HEK293T (cell line): ENCODE results near the gene TMPRSS2.

Experiments used
- CTCF ChIA-PET: fragments of 350-600 bp; formaldehyde crosslinking; extraction: SDS; loops from one replicate; lab custom pipeline; 2021; ENCODE audit warnings: antibody characterized with exemption, inconsistent platforms; lab: Yijun Ruan, JAX
- POLR2A ChIA-PET: fragments of 350-600 bp; formaldehyde crosslinking; extraction: SDS; loops from one replicate; lab custom pipeline; 2020; ENCODE audit warnings: antibody characterized with exemption, inconsistent platforms; lab: Yijun Ruan, JAX
- DNase-seq: peaks from one replicate; pipeline ENCODE4 v3.0.0; 2012; ENCODE audit warnings: mixed read lengths; ENCODE audit errors: extremely low spot score
- ARNT ChIP-seq: fragments of 450-650 bp; IDR thresholded peaks from 2 replicates; pipeline ENCODE4 v1.6.1; 2017; ENCODE audit warnings: mild to moderate bottlenecking
- BHLHE40 ChIP-seq: fragments of 450-650 bp; IDR thresholded peaks from 2 replicates; pipeline ENCODE4 v1.6.1; 2016; ENCODE audit warnings: mild to moderate bottlenecking, moderate library complexity, borderline replicate concordance
- CTBP1 ChIP-seq: fragments of 450-650 bp; IDR thresholded peaks from 2 replicates; pipeline ENCODE4 v1.6.1; 2016; ENCODE audit warnings: borderline replicate concordance
- ELF4 ChIP-seq: fragments of 450-650 bp; IDR thresholded peaks from 2 replicates; pipeline ENCODE4 v1.6.1; 2017; ENCODE audit warnings: antibody characterized with exemption
- FOXA1 ChIP-seq: fragments of 450-650 bp; IDR thresholded peaks from 2 replicates; pipeline ENCODE4 v1.6.1; 2016; ENCODE audit warnings: mild to moderate bottlenecking
- FOXK2 ChIP-seq: fragments of 450-650 bp; IDR thresholded peaks from 2 replicates; pipeline ENCODE4 v1.6.1; 2016; ENCODE audit warnings: mild to moderate bottlenecking
- FOXM1 ChIP-seq: fragments of 450-650 bp; IDR thresholded peaks from 2 replicates; pipeline ENCODE4 v1.6.1; 2017; ENCODE audit warnings: mild to moderate bottlenecking, borderline replicate concordance
- HDGF ChIP-seq: fragments of 450-650 bp; IDR thresholded peaks from 2 replicates; pipeline ENCODE4 v1.6.1; 2017; ENCODE audit warnings: antibody characterized with exemption, borderline replicate concordance
- L3MBTL2 ChIP-seq: fragments of 450-650 bp; conservative IDR thresholded peaks from 2 replicates; pipeline ENCODE4 v1.6.1; 2016; ENCODE audit warnings: mild to moderate bottlenecking
- LEF1 ChIP-seq: fragments of 450-650 bp; IDR thresholded peaks from 2 replicates; pipeline ENCODE4 v1.6.1; 2017; ENCODE audit warnings: mild to moderate bottlenecking, borderline replicate concordance
- NFRKB ChIP-seq: fragments of 450-650 bp; IDR thresholded peaks from 2 replicates; pipeline ENCODE4 v1.6.1; 2016; ENCODE audit warnings: mild to moderate bottlenecking, moderate library complexity
- PKNOX1 ChIP-seq: fragments of 450-650 bp; IDR thresholded peaks from 2 replicates; pipeline ENCODE4 v1.6.1; 2016
- SP1 ChIP-seq: fragments of 450-650 bp; IDR thresholded peaks from 2 replicates; pipeline ENCODE4 v1.6.1; 2017
- SUZ12 ChIP-seq: fragments of 450-650 bp; IDR thresholded peaks from 2 replicates; pipeline ENCODE4 v1.6.1; 2016; ENCODE audit warnings: mild to moderate bottlenecking
- TARDBP ChIP-seq: fragments of 450-650 bp; IDR thresholded peaks from 2 replicates; pipeline ENCODE4 v1.6.1; 2016
- ZNF384 ChIP-seq: fragments of 450-650 bp; IDR thresholded peaks from 2 replicates; pipeline ENCODE4 v1.6.1; 2016

Gene TMPRSS2

GRCh38 chr21:41518757-41519156 is 10.8 kb upstream of the TMPRSS2 start:
- no peak for DNase-seq
- TF ChIP-seq FOXM1 (no peak), LEF1 (no peak), FOXA1 (no peak), SP1 (no peak)
- POLR2A ChIA-PET: no interaction called here

GRCh38 chr21:41511858-41512257 is 3.9 kb upstream of the TMPRSS2 start:
- TF ChIP-seq PKNOX1 (no peak), SUZ12 (no peak), BHLHE40 (no peak), ELF4 (no peak), TARDBP (no peak), FOXK2 (no peak), LEF1 (no peak), ARNT (no peak), FOXA1 (no peak), HDGF (no peak), L3MBTL2 (no peak), FOXM1 (no peak), NFRKB (no peak), SP1 (no peak), ZNF384 (no peak), CTBP1 (no peak)
- CTCF ChIA-PET: no interaction called here
- DNase-seq: no peak
- POLR2A ChIA-PET: no interaction called here

More at GRCh38 chr21:41518757-41519156, 10.8 kb upstream of the TMPRSS2 start:
- CTCF ChIA-PET: no interaction called here

- no peak for TF ChIP-seq PKNOX1
- TF ChIP-seq HDGF: no peak
- no peak for DNase-seq
- ChIA-PET POLR2A (no interaction called here), CTCF (no interaction called here)
Measured at GRCh38 chr21:41510500-41510899, 2.5 kb upstream of the TMPRSS2 start.

GRCh38 chr21:41509733-41510132 is 1.8 kb upstream of the TMPRSS2 start:
- no peak for DNase-seq
- ChIA-PET CTCF (no interaction called here), POLR2A (no interaction called here)
- TF ChIP-seq FOXA1 (no peak), ELF4 (no peak), CTBP1 (no peak), FOXM1 (no peak), PKNOX1 (no peak), TARDBP (no peak), SUZ12 (no peak), LEF1 (no peak), ARNT (no peak), SP1 (no peak), FOXK2 (no peak), ZNF384 (no peak), NFRKB (no peak), L3MBTL2 (no peak), HDGF (no peak), BHLHE40 (no peak)

GRCh38 chr21:41509145-41509496 is 1.2 kb upstream of the TMPRSS2 start:
- ChIA-PET POLR2A (no interaction called here), CTCF (no interaction called here)

More at GRCh38 chr21:41509145-41509496, 1.2 kb upstream of the TMPRSS2 start:
- no peak for TF ChIP-seq PKNOX1
- no peak for TF ChIP-seq ELF4
- TF ChIP-seq FOXM1: no peak
- no peak for TF ChIP-seq FOXA1
- TF ChIP-seq FOXK2: no peak
- no peak for TF ChIP-seq HDGF
- TF ChIP-seq NFRKB: no peak
- TF ChIP-seq LEF1: no peak
- no peak for TF ChIP-seq SUZ12
- no peak for TF ChIP-seq TARDBP
- TF ChIP-seq BHLHE40: no peak
- no peak for TF ChIP-seq SP1
- no peak for TF ChIP-seq ZNF384
- no peak for DNase-seq
